HG03457 (cell line): ENCODE results near the gene ADGRG3.

ENCODE experiments used
- ATAC-seq: cut with Tn5 transposase; IDR thresholded peaks from one replicate; pipeline ENCODE4 v1.9.1; 2021; ENCODE audit warnings: moderate number of reproducible peaks; ENCODE audit not compliant: unreplicated experiment

ADGRG3 gene

DNA sequence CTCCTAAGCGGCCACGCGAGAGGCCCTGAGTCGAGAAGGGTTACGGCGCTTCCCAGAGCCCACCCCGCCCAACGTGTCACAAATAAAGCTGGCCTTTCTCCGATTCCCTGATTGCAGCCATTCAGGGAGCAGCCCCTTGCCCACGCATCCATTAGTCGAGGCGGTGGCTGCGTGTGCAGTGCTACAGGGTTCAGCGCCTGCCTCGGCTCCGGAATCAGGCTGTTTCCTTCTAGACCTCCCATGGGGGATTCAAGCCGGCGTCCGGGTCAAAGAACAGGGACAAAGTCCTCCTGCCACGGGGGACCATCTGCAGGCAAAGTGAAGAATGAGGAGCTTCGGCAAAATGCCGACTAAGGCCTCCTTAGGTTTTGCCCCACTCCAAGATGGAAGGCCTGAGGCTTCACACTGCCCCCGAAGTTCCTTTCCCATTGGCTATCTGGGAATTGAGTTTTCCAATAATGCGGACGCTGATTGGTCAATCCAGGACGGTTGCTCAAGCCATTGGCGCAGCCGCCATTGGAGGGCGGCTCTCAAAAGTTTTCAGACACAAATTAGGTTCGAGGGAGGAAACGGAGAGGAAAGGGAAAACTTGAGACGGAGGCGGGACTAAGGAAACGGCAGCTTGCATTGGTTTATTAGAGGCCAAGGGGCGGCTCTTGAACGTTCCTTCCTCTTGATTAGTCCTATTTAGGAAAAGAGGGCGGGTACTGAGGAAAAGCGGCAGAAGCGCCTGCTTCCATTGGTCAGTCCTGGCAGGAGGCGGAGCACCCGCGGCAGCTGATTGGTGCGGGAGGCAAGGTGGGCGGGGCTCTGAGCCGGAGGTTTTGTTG is 67.0 kb downstream of the ADGRG3 start:
- peak; percentile 84 for ATAC-seq

DNA sequence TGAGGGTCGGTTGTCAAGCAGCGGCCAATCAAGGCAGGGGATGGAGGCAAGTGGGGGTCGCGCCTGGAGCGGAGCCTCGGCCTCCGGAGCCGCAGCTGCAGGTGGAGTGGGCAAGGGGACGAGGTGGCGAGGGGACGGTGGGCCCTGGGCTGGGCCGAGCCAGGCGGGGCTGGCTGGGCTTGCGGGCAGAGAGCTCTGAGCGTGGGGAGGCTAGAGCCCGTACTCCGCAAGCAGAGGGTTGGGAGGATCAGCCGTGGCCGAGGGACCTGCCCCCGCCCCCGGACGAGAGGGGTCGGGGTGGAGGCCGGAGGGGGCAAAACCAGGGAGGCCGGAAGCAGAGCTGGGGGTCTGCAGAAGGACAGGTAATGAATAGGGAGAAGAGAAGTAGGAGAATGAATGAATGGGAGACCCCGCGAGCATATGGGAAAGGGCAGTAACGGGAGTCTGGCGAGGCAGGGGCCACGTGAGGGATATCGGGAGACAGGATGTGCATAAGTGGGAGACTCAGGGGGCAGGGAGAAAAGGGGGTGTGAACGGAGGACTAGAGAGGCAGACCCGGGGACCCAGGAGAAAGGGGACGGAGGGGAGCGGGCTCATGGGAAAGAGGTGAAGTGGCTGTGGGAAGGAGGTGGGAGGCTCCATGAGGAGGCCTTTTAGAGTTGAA is 67.8 kb downstream of the ADGRG3 start, which contains the start of gene KATNB1:
Gene KATNB1 (plus strand): TSS at position 16 of the 664 bp plus-strand sequence. CDS start 1,474 bp downstream, outside the sequence.
- ATAC-seq, result no peak

DNA sequence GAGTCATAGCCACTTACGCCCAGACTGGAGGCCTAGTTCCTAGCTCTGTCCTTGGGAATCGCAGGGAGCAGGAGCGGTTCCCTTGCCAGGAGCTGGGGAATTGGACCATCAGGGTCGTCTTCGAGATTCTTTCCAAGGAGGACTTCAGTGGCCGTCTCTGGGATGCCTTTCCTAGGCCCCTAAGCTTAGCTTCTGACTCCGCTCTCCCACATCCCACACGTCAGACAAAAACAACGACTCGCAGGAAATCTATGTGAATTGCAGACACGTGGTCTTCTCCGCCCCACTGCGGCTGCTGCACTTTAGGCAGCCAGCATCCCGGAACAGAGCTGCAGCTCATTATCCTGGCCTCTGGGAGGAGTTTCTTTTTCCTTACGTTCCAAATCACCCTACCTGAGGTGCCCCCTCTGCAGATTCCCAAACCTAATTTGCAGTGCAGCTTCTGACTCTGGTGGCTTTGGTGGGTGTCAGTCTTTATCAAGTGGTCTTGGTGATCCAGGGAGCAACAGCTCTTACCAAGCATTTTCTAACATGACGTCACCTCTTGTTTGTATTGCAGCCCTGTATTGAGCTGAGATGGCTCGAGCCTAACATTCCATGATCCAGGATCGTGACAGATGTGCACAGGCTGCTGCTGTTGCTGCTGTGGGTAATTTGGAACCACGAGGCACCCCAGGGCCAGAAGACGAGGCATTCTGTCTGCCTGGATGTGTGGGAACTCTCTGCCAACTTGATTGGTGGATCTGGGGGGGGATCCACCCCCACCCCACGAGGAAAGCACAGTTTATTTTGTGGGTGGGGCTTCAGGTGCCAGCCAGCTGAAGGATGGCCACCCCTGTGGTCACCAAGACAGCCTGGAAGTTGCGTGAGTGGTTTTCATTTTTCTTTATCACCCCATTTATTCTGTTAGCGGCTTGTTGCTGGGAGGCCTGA is 68.6 kb downstream of the ADGRG3 start:
- ATAC-seq, result no peak

DNA sequence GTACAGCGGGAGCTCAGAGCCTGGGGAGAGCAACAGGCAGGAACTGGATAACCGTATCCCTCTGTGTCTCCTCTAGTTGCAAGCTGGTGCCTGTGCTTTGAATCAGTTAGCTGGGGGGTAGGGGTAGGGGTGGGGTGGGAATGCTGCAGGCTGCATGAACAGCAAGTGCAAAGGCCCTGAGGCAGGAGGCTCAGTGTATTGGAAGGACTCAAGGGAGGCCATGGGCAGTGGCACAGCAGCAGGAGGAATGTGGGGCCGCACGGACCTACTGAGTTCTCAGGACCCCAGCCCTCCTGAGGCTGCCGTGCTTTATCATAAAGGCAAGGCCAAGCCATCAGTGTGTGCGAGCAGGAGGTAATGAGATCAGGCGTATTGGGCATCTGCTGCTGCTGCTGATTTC is 70.7 kb downstream of the ADGRG3 start:
- no peak for ATAC-seq
